Endometrium (tissue), 2 donors: ENCODE measurements around the gene LRRK1.

Experiments
- FAIRE-seq: peaks from 2 replicates; lab custom pipeline; 2012; peaks lifted over from hg19 to GRCh38; lab: Jason Lieb, UNC
- donor health status: control.
- donor health status: control.

The LRRK1 gene

DNA sequence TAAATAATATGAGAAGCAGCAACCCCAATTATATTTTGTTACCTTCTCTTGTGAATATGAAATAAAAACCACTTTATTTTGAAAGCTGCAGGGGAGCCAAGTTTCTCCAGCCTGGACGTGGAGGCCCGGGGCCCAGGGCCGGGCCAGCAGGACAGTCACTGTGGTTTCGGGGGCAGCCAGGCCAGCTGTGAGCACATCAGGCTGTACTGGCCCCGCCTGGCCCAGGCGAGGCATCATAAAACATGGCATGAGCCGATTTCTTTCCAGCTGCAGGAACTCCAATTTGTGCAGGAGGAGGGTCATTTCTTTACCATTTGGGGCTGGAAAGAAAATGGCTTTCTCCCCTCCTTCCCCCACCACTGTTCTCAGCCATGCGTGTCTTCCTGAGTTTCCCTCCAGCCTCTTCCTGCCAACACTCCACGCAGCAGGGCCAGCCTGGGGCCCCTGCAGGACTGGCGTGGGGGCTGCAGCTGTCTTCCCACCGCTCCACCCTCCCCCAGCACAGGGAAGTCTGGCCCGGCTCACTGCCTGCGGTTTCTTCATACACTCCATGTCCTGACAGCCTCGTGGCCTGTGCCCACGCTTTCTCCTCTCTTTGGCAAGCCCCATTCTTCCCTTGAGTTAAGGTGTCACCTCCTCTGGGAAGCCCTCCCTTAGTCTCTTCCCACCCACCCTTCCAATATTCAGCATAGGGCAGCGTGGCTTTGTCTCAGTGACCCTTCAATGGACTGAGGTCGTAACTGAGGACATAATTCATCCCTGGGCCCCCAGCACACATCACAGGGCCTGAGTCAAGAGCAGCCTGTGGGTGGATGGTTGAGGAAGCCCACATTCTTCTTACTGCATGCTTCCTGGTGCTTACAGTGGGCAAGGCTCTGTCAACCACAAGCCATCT lies 196.9 kb downstream of the LRRK1 start:
- FAIRE-seq: no peak

DNA sequence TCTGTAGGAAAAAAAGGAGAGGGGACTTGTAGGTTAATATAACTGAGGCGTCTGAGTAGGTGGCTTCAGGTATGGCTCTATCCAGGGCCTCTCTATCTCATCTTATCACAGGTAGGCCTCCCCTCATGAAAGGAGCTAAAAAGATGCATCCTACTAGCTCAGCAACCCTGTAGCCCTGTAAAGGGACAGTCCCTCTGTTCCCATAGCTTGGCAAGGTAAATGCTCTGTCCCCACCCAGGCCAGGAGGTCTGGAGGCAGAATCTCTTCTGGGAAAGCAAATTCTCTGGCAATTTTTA lies 197.5 kb downstream of the LRRK1 start:
- no peak for FAIRE-seq

DNA sequence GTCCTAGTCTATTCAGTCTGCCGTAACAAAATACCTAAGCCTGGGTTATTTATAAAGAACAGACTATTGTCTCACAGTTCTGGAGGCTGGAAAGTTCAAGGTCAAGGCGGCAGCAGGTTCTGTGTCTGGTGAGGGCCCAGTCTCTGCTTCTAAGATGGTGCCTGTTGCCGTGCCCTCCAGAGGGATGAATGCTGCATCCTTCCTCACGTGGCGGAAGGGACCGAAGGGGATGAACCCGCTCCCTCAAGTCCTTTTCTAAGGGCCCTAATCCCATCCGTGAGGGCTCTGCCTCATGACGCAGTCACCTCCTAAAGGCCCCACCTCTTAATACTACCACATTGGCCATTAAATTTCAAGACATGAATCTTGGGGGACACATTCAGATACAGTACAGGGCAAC lies 199.0 kb downstream of the LRRK1 start:
- no peak for FAIRE-seq

DNA sequence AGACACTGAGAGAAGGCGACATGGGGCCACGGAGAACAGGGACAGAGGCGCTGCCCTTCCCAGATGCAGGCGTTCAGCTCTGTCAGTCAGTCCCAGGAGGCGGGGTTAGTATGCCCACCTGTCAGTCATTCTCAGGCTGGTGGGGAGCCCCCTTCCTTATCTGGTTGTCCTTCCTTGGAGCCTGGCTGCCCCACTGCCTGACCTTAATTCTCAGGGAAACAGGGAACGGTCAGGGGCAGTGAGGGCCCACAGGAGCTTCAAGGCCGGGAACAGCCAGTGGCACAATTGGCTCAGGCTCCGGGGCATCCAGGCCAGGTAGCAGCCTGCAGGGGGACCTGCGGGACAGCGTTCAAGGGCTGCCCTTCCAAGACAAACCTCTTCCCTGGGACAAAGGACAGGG lies 199.5 kb downstream of the LRRK1 start:
- no peak for FAIRE-seq

DNA sequence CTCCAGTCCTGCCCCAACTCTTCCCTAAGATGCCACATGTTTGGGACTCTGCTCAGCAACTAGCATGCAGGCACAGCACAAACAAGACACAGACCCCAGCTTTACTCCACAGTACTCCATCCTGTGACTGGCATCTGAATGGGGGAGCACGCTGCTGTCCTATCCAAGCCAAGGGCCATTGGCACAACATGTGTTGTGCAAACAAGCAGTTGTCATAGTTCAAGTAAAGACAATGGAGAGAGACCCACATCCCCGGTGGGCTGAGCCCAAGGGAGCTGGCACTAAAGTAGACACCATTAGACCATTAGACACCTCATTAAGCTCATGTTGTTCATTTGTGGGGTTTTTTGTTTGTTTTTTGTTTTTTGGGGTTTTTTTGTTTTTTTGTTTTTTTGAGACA lies 200.0 kb downstream of the LRRK1 start:
- FAIRE-seq: no peak
